ENCODE data around the gene OR4D10.

Gene OR4D10

GRCh38 chr11:59473015-59473414 is at the start of gene OR4D10:
Gene OR4D10, plus strand, starts transcription at chr11:59473315. Its CDS starts 4,115 bp downstream, at chr11:59477430.
- Histone ChIP-seq H3K4me2 (ENCODE audit: low read length) (no peak within 1 kb of the TSS), H3K36me3 (ENCODE audit: control insufficient read depth, insufficient read depth, low read length) (no peaks in the 10 kb centered on the region), H3K9ac (no peak within 1 kb of the TSS), H2AFZ (no peak within 1 kb of the TSS), H3K27me3 (ENCODE audit: control insufficient read depth, insufficient read depth, low read length) (no peaks in the 10 kb centered on the region), H3K79me2 (no peaks in the 10 kb centered on the region), H3K4me1 (no peaks in the 10 kb centered on the region), H3K9me3 (ENCODE audit: control insufficient read depth, low read length) (no peaks in the 10 kb centered on the region), H3K4me3 (ENCODE audit: low read depth, low read length) (no peak within 1 kb of the TSS), H3K27ac (no peak within 1 kb of the TSS)
- no peak for TF ChIP-seq CTCF (IDR thresholded peaks at IDR 0.05)

DNA sequence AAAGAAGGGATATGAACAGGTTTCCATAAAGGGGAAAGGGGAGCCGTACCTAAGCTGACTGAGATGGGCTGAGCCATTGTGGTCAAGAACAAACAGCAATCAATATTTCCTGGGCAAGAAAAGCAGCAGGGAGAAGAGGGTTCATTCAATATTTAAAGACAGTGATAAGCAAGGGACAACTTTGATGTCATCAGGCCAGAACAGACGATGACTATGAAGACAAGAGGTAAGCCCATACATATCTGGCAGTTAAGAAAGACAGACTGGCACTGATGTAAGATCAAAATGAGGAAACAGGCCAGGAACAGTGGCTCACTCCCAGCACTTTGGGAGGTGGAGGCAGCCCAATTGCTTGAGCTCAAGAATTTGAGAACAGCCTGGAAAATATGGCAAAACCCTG is 49.3 kb upstream of the OR4D10 start:
- Histone ChIP-seq H3K27ac (no peak overlapping the region), H2AFZ (no peak overlapping the region), H3K4me3 (ENCODE audit: low read depth, low read length) (no peak overlapping the region), H3K9me3 (ENCODE audit: control insufficient read depth, low read length) (no peaks in the 10 kb centered on the region), H3K4me1 (no peaks in the 10 kb centered on the region), H3K79me2 (no peaks in the 10 kb centered on the region), H3K27me3 (ENCODE audit: control insufficient read depth, insufficient read depth, low read length) (no peaks in the 10 kb centered on the region), H3K4me2 (ENCODE audit: low read length) (no peak overlapping the region), H3K36me3 (ENCODE audit: control insufficient read depth, insufficient read depth, low read length) (no peaks in the 10 kb centered on the region), H3K9ac (no peak overlapping the region)
- no peak for TF ChIP-seq CTCF (IDR thresholded peaks at IDR 0.05)

GRCh38 chr11:59425131-59425530 is 48.0 kb upstream of the OR4D10 start:
- no peak overlapping the region for H3K9ac ChIP-seq
- H3K36me3 ChIP-seq (ENCODE audit: control insufficient read depth, insufficient read depth, low read length): no peaks in the 10 kb centered on the region
- H3K27me3 ChIP-seq (ENCODE audit: control insufficient read depth, insufficient read depth, low read length): no peaks in the 10 kb centered on the region
- H3K79me2 ChIP-seq: no peaks in the 10 kb centered on the region
- no peak overlapping the region for H3K4me2 ChIP-seq (ENCODE audit: low read length)
- H3K27ac ChIP-seq: no peak overlapping the region
- H2AFZ ChIP-seq: no peak overlapping the region
- no peak overlapping the region for H3K4me3 ChIP-seq (ENCODE audit: low read depth, low read length)
- TF ChIP-seq CTCF (IDR thresholded peaks at IDR 0.05): no peak
- H3K4me1 ChIP-seq: no peaks in the 10 kb centered on the region
- no peaks in the 10 kb centered on the region for H3K9me3 ChIP-seq (ENCODE audit: control insufficient read depth, low read length)

DNA sequence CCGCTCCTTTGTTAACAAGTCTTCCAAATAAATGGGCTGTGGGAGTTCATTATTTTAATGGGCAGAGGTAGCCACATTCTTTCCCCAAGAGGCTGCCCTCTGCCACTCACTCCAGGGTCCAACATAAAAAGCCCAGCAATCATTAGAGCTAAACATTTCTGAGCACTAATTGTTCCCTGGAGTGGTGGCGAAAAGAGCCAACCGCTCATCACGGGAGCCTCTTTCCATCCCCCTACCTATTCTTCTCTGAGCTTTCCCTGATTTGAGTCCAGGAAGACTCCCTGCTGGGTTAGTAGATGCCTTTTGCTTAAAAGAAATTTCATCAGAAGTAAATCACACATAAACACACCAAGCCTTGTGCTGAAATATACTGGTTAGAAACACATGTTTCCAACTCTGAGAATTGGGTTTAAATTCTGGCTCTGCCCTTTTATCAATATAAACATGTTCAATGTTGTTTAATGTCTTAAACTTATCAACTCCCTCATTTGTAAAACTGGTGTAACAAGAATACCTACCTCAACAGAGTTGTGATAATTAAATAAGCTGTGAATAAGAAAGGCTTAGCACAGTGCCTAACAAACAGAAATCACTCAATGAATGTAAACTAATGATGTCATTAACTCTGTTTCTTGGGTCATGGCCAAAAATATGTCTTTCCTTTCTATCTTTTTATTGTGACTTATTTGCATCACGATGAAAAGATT is 46.6 kb upstream of the OR4D10 start, which contains the start of gene OR5A2:
OR5A2 (minus strand) TSS at position 53 of the 707 bp plus-strand sequence. CDS start 3,460 bp downstream, outside the sequence.
- H3K9me3 ChIP-seq (ENCODE audit: control insufficient read depth, low read length): no peaks in the 10 kb centered on the region
- TF ChIP-seq CTCF (IDR thresholded peaks at IDR 0.05): no peak
- no peak within 1 kb of the TSS for H3K27ac ChIP-seq
- H3K4me1 ChIP-seq: no peaks in the 10 kb centered on the region
- H3K4me2 ChIP-seq (ENCODE audit: low read length): no peak within 1 kb of the TSS
- H3K27me3 ChIP-seq (ENCODE audit: control insufficient read depth, insufficient read depth, low read length): no peaks in the 10 kb centered on the region
- no peak within 1 kb of the TSS for H3K4me3 ChIP-seq (ENCODE audit: low read depth, low read length)
- H3K79me2 ChIP-seq: no peaks in the 10 kb centered on the region
- H2AFZ ChIP-seq: no peak within 1 kb of the TSS
- no peak within 1 kb of the TSS for H3K9ac ChIP-seq
- H3K36me3 ChIP-seq (ENCODE audit: control insufficient read depth, insufficient read depth, low read length): no peaks in the 10 kb centered on the region

GRCh38 chr11:59427068-59427382 is 46.1 kb upstream of the OR4D10 start:
- Histone ChIP-seq H3K9me3 (ENCODE audit: control insufficient read depth, low read length) (no peaks in the 10 kb centered on the region), H2AFZ (no peak overlapping the region), H3K27me3 (ENCODE audit: control insufficient read depth, insufficient read depth, low read length) (no peaks in the 10 kb centered on the region), H3K4me2 (ENCODE audit: low read length) (no peak overlapping the region), H3K4me1 (no peaks in the 10 kb centered on the region), H3K9ac (no peak overlapping the region), H3K79me2 (no peaks in the 10 kb centered on the region), H3K4me3 (ENCODE audit: low read depth, low read length) (no peak overlapping the region), H3K27ac (no peak overlapping the region), H3K36me3 (ENCODE audit: control insufficient read depth, insufficient read depth, low read length) (no peaks in the 10 kb centered on the region)
- TF ChIP-seq CTCF (IDR thresholded peaks at IDR 0.05): no peak
